ENCODE measurements around the gene FTSJ3. TPM values are rescaled to one million over a fixed set of nuclear protein-coding genes. Genes with fewer than 3 reads are reported as not detected.

The FTSJ3 gene
- total and polyA plus RNA-seq, 4 donors, result 10.5 to 31.1 (median 19.2) TPM

GRCh38 chr17:63836811-63837210 is 9.3 kb upstream of the FTSJ3 start:
- Histone ChIP-seq H3K27me3 (ENCODE audit: control insufficient read depth in 4 of 4, insufficient read depth in 4 of 4, low read length in 3 of 4) (no peaks in the 10 kb centered on the region), H3K4me1 (ENCODE audit: control insufficient read depth in 4 of 4, insufficient read depth in 4 of 4, low read length in 3 of 4) (peaks cover 26 to 44% (median 40%) of the 10 kb centered on the region in 4 donors), H3K27ac (ENCODE audit: low read depth in 1 of 2, low read length in 2 of 2) (no peak overlapping the region), H3K9me3 (ENCODE audit: control insufficient read depth in 4 of 4, low read length in 3 of 4) (no peaks in the 10 kb centered on the region), H3K9ac (ENCODE audit: low read depth in 1 of 2, low read length in 2 of 2) (no peak overlapping the region), H3K4me3 (ENCODE audit: low read depth in 1 of 3, low read length in 3 of 3) (no peak overlapping the region), H3K36me3 (ENCODE audit: control insufficient read depth in 4 of 4, insufficient read depth in 3 of 4, low read depth in 1 of 4, low read length in 3 of 4) (peaks cover 17 to 43% (median 36%) of the 10 kb centered on the region in 4 donors)
- no peak for TF ChIP-seq FOXA2 (IDR thresholded peaks at IDR 0.05)
- 98% methylated on average over 7 of the region's 7 CpGs for WGBS
- DNase-seq (ENCODE audit: low spot score), result no peak

DNA sequence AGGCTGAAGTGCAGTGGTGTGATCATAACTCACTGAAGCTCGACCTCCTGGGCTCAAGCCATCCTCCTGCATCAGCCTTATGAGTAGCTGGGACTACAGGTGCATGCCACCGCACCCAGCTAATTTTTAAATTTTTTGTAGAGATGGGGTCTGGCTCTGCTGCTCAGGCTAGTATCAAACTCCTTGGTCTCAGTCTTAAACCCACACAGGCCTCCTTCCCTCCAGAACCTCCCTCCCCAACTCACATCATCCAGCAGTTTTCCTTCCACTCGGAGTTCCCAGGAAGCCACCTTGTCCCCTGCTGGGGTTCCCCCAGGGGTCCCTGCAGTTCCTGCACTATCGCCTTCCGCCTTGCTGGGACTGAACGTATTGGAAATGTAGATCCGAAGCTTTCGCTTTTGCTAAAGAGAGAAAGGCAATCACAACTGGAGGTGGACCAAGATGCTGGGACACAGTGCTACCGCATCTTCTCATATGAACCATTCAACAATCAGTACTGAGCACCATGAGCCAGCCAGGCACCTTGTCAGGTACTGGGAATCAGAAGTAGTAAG is 7.8 kb upstream of the FTSJ3 start:
- peaks cover 20 to 28% (median 26%) of the 10 kb centered on the region in 4 donors for H3K4me1 ChIP-seq (ENCODE audit: control insufficient read depth in 4 of 4, insufficient read depth in 4 of 4, low read length in 3 of 4)
- no peaks in the 10 kb centered on the region for H3K27me3 ChIP-seq (ENCODE audit: control insufficient read depth in 4 of 4, insufficient read depth in 4 of 4, low read length in 3 of 4)
- peaks cover 24 to 58% (median 51%) of the 10 kb centered on the region in 4 donors for H3K36me3 ChIP-seq (ENCODE audit: control insufficient read depth in 4 of 4, insufficient read depth in 3 of 4, low read depth in 1 of 4, low read length in 3 of 4)
- no peak overlapping the region for H3K4me3 ChIP-seq (ENCODE audit: low read depth in 1 of 3, low read length in 3 of 3)
- TF ChIP-seq HNF4A (conservative IDR thresholded peaks at IDR 0.05) (no peak), EGR1 (IDR thresholded peaks at IDR 0.05; ENCODE audit: low read depth in 2 of 2) (no peak), RAD21 (IDR thresholded peaks at IDR 0.05) (no peak), GABPA (IDR thresholded peaks at IDR 0.05 in 1 of 2, conservative IDR thresholded peaks at IDR 0.05 in 1 of 2) (no peak), ZBTB33 (IDR thresholded peaks at IDR 0.05) (no peak), JUND (IDR thresholded peaks at IDR 0.05) (no peak), YY1 (IDR thresholded peaks at IDR 0.05) (no peak)
- TF ChIP-seq, protein P1, sequence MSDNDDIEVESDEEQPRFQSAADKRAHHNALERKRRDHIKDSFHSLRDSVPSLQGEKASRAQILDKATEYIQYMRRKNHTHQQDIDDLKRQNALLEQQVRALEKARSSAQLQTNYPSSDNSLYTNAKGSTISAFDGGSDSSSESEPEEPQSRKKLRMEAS (IDR thresholded peaks at IDR 0.05), result no peak
- 93% methylated on average over 9 of the region's 9 CpGs for WGBS
- H3K9me3 ChIP-seq (ENCODE audit: control insufficient read depth in 4 of 4, low read length in 3 of 4), result no peaks in the 10 kb centered on the region
- no peak for DNase-seq (ENCODE audit: low spot score)
- H3K9ac ChIP-seq (ENCODE audit: low read depth in 1 of 2, low read length in 2 of 2), result no peak overlapping the region
- H3K27ac ChIP-seq (ENCODE audit: low read depth in 1 of 2, low read length in 2 of 2), result no peak overlapping the region

GRCh38 chr17:63834431-63835166 is 7.1 kb upstream of the FTSJ3 start:
- peaks cover 27 to 64% (median 56%) of the 10 kb centered on the region in 4 donors for H3K36me3 ChIP-seq (ENCODE audit: control insufficient read depth in 4 of 4, insufficient read depth in 3 of 4, low read depth in 1 of 4, low read length in 3 of 4)
- no peaks in the 10 kb centered on the region for H3K27me3 ChIP-seq (ENCODE audit: control insufficient read depth in 4 of 4, insufficient read depth in 4 of 4, low read length in 3 of 4)
- no peak for DNase-seq (ENCODE audit: low spot score)
- H3K9ac ChIP-seq (ENCODE audit: low read depth in 1 of 2, low read length in 2 of 2), result no peak overlapping the region
- peaks cover 17 to 25% (median 23%) of the 10 kb centered on the region in 4 donors for H3K4me1 ChIP-seq (ENCODE audit: control insufficient read depth in 4 of 4, insufficient read depth in 4 of 4, low read length in 3 of 4)
- H3K4me3 ChIP-seq (ENCODE audit: low read depth in 1 of 3, low read length in 3 of 3), result no peak overlapping the region
- no peaks in the 10 kb centered on the region for H3K9me3 ChIP-seq (ENCODE audit: control insufficient read depth in 4 of 4, low read length in 3 of 4)
- WGBS, result 49% methylated on average over 13 of the region's 13 CpGs
- no peak overlapping the region for H3K27ac ChIP-seq (ENCODE audit: low read depth in 1 of 2, low read length in 2 of 2)
- no peak for TF ChIP-seq HNF4A (conservative IDR thresholded peaks at IDR 0.05)
- no peak for TF ChIP-seq REST (IDR thresholded peaks at IDR 0.05)
- no peak for TF ChIP-seq GABPA (IDR thresholded peaks at IDR 0.05 in 1 of 2, conservative IDR thresholded peaks at IDR 0.05 in 1 of 2)
- TF ChIP-seq ATF3 (IDR thresholded peaks at IDR 0.05), result no peak
- TF ChIP-seq NR2F2 (IDR thresholded peaks at IDR 0.05), result no peak
- TF ChIP-seq YY1 (IDR thresholded peaks at IDR 0.05), result no peak
- TF ChIP-seq, protein P1 (IDR thresholded peaks at IDR 0.05), result no peak
- TF ChIP-seq ZBTB33 (IDR thresholded peaks at IDR 0.05), result no peak
- peak; percentile 36 for TF ChIP-seq CTCF (IDR thresholded peaks at IDR 0.05; ENCODE audit: low read depth, low read length, missing input control)
- no peak for TF ChIP-seq FOXA1 (IDR thresholded peaks at IDR 0.05)
- TF ChIP-seq RAD21 (IDR thresholded peaks at IDR 0.05), result peak; percentile 52 to 75
- no peak for TF ChIP-seq SP1 (IDR thresholded peaks at IDR 0.05)
- no peak for TF ChIP-seq JUND (IDR thresholded peaks at IDR 0.05)
